GM20431 (cell line): Measurements from ENCODE around the gene B4GALT6.
"Not testable (repeated sequence)": the region's sequence is repeated elsewhere in the genome, so short reads cannot be mapped to it uniquely, and the experiment has no call there.

Experiments
- in situ Hi-C: fragments of 300-500 bp; cut with MseI, MboI; formaldehyde crosslinking; loops from one replicate; pipeline ENCODE4 v1.15.0; 2020; ENCODE audit warnings: low sequenced_read_pairs; ENCODE audit not compliant: unreplicated experiment

B4GALT6 gene

GRCh38 chr18:31684279-31685096 is at the start of gene B4GALT6:
TSS of gene B4GALT6 (minus strand) at chr18:31684581. CDS start at chr18:31684426, 155 bp downstream.
- in situ Hi-C loops, result no loop called here

GRCh38 chr18:31731628-31732027 is 47.2 kb upstream of the B4GALT6 start:
- in situ Hi-C loops, result no loop called here

- in situ Hi-C loops, result not testable (repeated sequence)
Measured at GRCh38 chr18:31729196-31729595, 44.8 kb upstream of the B4GALT6 start.

GRCh38 chr18:31723990-31724711 is 39.8 kb upstream of the B4GALT6 start:
- in situ Hi-C loops, result loop anchor here (5.0 kb wide), 1 partner anchor 167 kb away; no protein-coding TSS in a partner anchor

- in situ Hi-C loops, result loop anchor here (5.0 kb wide), 1 partner anchor 166 kb away; no protein-coding TSS in a partner anchor
Measured at GRCh38 chr18:31723639-31723989, 39.2 kb upstream of the B4GALT6 start.

- in situ Hi-C loops, result loop anchor here (5.0 kb wide), 1 partner anchor 165 kb away; no protein-coding TSS in a partner anchor
Measured at GRCh38 chr18:31722369-31722957, 38.1 kb upstream of the B4GALT6 start.

- in situ Hi-C loops, result loop anchor here (5.0 kb wide), 1 partner anchor 164 kb away; no protein-coding TSS in a partner anchor
Measured at GRCh38 chr18:31721601-31722000, 37.2 kb upstream of the B4GALT6 start.

GRCh38 chr18:31720867-31721266 is 36.5 kb upstream of the B4GALT6 start:
- in situ Hi-C loops, result loop anchor here (5.0 kb wide), 1 partner anchor 164 kb away; no protein-coding TSS in a partner anchor

- in situ Hi-C loops, result loop anchor here (5.0 kb wide), 1 partner anchor 162 kb away; no protein-coding TSS in a partner anchor
Measured at GRCh38 chr18:31719363-31720006, 35.1 kb upstream of the B4GALT6 start.

- in situ Hi-C loops, result no loop called here
Measured at GRCh38 chr18:31718386-31718785, 34.0 kb upstream of the B4GALT6 start.

GRCh38 chr18:31716362-31716761 is 32.0 kb upstream of the B4GALT6 start:
- in situ Hi-C loops, result no loop called here

- in situ Hi-C loops, result no loop called here
Measured at GRCh38 chr18:31711365-31712172, 27.2 kb upstream of the B4GALT6 start.

GRCh38 chr18:31710826-31711225 is 26.4 kb upstream of the B4GALT6 start:
- in situ Hi-C loops, result no loop called here

GRCh38 chr18:31707815-31708214 is 23.4 kb upstream of the B4GALT6 start:
- in situ Hi-C loops, result no loop called here

- in situ Hi-C loops, result no loop called here
Measured at GRCh38 chr18:31702449-31702848, 18.1 kb upstream of the B4GALT6 start.

GRCh38 chr18:31701744-31702143 is 17.4 kb upstream of the B4GALT6 start:
- in situ Hi-C loops, result no loop called here

GRCh38 chr18:31700990-31701389 is 16.6 kb upstream of the B4GALT6 start:
- in situ Hi-C loops, result no loop called here

- in situ Hi-C loops, result no loop called here
Measured at GRCh38 chr18:31697351-31698298, 13.2 kb upstream of the B4GALT6 start.
